Ecto neural progenitor cell (in vitro differentiated cells): ENCODE results near the gene NBAS.
"Not testable (repeated sequence)": the region's sequence is repeated elsewhere in the genome, so short reads cannot be mapped to it uniquely, and the experiment has no call there.

Experiments
- DNase-seq: peaks from one replicate; pipeline ENCODE4 v3.0.0-alpha.2; 2018; ENCODE audit warnings: low spot score

Gene NBAS

DNA sequence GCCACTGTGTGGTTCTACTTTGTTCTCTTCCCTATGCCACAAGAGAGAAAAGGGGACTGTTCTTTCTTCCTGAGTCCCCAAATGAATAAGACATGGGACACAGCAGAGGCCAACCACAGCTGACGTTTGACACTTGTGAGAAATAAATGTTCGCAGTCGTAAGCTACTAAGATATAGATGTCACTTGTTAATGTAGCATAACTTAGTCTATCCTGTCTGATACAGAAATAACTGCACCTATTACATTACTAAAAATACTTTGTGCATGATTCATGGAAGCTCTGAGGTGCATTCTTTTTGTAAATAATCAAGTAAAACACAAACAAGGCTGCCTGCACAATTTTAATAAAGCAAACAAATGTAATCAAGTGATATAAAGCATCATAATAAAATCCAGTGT is 148.8 kb downstream of the NBAS start:
- no peak for DNase-seq

DNA sequence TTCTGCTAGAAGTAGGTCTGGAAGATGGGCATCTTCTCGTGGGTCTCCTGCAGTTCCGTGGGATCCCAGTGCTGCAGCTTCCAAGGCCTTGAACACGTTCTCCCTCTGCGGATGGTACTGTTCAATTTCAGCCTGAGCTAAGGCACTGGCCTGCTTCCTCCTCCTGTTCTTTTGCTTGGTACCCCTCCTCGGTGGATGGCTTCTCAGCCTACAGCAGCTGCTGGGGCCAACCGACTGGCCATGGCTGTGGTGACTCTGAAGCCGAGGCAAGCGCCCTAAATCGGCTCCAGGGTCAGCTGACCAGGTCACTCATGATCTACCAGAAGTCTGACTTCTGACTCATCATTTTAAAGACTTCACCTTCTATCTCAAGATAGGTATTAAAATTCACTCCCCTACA is 150.2 kb downstream of the NBAS start:
- no peak for DNase-seq

DNA sequence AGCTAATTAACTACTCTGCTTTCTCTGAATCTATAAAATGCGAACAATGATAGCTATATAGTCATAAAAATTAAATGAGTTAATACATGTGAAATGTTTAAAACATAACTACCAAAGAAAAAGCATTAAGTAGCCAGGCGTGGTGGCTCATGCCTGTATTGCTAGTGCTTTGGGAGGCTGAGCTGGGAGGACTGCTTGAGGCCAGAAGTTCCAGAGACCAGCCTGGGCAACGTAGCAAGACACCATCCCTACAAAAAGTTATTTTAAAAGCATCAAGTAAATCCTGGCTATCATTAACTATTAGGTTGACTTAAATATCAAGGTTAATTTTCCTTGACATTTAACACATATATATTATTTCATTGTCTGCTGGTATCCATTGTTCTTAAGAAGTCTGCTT is 152.4 kb downstream of the NBAS start:
- no peak for DNase-seq

DNA sequence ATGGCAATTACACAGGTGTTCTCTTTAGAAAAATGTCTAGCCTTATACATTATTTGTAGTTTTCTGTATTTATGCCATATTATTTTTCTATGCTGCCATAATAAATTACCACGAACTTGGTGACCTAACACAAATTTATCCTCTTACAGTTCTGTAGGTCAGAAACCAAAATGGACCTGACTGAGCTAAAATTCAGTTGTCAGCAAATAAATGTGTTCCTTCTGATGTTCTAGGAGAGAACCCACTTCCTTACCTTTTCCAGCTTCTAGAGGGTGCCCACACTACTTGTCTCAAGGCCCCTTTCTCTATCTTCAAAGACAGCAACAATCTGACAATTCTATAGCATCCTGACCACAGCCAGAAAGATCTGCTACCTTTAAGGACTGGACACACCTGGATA is 153.5 kb downstream of the NBAS start:
- DNase-seq: no peak

DNA sequence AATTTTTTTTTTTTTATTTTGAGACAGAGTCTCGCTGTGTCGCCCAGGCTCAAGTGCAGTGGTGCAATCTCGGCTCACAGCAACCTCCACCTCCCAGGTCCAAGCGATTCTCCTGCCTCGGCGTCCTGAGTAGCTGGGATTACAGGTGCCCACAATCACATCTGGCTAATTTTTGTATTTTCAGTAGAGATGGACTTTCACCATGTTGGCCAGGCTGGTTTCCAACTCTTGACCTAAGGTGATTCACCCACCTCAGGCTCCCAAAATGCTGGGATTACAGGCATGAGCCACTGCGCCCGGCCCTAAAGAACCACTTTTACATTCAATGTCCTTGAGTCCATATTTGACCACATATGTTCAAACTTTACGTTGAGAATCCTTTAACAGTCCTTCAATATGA is 156.6 kb downstream of the NBAS start:
- DNase-seq: not testable (repeated sequence)

DNA sequence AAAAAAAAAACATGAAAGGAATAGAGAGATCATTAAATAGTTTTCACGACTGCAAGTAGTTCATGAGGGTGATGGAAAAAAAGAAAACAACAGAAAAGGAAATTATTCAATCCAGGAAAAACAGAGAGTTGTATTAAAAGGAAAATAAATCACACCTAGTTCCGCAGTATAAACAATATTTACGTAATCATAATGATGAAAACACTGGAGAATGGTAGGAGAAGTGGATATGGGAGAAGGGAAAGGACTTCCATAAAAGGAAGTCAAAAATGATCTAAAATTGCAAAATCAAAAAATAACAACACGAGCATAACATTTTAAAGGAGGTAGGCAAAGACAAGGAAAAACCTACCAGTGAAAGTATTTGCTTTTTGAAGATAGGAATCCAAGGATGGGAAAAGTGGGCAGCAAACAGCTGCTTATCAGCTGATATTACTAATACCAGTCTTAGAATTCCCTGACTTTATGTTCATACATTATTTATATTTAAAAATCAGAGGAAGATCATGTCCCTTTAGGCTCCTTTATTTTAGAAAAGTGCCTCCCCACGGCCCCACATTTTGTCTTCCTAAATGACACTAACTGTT is 160.8 kb downstream of the NBAS start:
- no peak for DNase-seq

DNA sequence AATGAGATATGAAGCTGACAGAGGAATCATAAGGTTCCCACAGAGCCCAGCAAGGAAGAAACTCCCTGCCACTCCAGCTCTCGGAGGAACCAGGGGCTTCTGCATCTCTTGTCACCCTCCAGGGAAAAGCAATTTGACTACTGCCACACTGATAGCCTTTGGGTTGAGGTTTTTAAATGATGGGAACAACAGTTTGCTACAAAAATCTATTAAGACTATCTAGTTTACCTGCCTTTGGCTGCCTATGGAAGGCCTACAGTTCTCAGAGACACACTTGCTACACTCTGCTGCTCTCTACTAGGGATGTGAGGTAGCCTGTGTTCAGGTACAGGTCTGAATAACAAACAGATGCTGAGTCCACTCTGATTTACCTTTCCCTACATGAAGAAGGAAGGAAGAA is 161.9 kb downstream of the NBAS start:
- no peak for DNase-seq

DNA sequence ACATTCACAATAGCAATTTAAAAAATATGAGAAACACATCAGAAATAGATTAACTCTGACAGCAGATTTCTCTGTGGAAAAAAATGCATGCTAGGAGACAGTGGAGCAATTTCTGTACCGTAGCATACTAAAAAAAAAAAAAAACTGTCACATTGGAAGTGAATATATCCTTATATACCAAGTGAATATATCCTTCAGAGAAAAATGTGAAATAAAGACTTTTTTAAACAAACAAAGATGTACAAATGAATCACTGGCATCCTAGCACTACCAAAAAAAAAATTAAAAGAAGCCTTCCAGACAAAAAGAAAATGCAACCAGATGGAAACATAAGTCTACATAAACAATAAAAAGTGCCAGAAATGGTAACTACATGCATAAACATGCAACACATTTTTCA is 169.4 kb downstream of the NBAS start:
- no peak for DNase-seq

DNA sequence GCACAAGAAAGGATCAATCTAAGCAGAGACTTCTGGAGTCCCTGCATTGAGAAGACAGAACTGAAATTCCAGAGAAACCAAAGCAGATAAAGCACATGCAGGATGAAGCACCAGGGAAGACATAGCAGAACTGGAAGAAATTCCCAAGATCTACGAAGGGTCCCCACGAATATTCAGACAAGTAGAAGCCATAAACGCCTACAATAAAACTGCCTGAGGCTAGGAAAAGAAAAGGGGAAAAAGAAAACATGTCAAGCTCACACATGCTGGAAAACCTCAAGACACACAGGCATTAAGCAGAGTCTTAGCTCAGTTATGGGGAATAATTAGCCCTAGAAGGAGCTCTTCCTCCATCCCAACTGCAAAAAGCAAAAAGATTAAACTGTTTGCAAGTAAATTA is 171.2 kb downstream of the NBAS start:
- no peak for DNase-seq

DNA sequence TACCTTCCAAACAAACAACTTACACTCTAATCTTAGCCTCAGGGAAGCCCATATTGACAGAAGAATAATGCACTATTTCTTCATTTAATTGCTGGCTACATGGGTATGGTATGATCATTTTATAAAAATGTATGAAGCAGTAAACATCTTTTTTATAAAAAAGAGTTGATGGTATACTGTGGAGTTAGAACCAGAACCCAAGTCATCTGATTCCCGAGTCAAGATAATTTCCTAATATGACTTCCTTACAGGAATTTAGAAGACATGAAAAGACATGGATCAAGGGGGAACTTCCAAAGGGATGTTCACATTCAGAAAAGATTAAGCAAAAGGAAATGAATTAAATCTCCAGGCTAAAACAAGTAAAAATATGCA is 171.8 kb downstream of the NBAS start:
- no peak for DNase-seq

DNA sequence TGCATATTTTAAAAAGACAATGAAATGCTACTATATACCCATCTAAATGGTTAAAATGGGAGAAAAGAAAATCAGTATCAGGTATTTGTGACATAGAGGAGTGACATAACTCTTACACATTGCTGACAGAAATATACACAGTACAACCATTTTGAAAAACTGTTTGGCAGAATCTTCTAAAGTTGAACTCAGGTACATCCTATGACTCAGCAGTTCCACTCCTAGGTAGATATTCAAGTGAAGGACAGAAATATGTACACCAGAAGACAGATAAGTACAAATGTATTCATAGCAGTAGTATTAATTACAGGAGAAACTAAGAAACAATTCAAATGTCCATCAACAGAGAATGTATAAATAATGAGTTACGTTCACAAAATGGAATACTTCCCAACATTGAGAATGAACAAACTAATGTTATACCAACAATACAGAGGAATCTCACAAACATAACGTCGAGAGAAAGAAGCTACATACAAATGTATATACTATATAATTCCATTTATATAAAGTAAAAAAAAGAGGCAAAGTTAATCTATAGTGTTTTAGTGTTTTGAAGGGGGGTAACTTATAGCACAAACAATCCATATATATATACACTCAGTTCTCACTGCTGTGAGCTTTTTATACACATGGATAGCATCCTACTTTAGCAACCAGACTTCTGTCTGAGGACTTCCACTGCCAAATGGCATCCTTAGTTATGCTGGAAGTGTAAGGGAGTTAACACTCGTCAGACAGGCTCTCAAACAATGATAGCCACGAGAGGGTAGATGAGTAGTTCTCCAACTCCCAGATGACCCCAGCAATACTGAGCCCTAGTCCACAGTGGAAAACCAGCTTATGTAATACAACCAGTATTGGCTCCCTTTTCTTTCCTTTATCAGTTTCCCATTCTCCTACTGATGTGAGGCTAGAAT is 172.5 kb downstream of the NBAS start:
- DNase-seq: no peak

DNA sequence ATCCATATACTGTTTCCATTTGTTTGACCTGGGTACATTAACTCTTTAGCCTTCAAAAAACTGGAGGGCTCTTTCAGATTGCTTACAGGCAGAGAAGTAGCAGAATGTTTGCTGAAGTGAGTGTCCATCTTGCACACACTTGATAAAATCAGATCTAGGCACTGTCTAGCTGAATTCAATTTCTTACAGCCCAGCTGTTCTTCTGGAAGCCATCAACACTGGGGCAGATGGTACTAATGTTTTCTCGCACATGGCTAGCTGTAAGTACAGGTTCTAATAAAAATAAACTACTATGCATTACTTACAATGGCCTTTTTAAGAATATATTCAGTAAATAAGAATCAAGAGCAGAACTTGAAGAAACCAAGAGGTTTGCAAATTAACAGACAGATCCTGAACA is 175.9 kb downstream of the NBAS start:
- no peak for DNase-seq

DNA sequence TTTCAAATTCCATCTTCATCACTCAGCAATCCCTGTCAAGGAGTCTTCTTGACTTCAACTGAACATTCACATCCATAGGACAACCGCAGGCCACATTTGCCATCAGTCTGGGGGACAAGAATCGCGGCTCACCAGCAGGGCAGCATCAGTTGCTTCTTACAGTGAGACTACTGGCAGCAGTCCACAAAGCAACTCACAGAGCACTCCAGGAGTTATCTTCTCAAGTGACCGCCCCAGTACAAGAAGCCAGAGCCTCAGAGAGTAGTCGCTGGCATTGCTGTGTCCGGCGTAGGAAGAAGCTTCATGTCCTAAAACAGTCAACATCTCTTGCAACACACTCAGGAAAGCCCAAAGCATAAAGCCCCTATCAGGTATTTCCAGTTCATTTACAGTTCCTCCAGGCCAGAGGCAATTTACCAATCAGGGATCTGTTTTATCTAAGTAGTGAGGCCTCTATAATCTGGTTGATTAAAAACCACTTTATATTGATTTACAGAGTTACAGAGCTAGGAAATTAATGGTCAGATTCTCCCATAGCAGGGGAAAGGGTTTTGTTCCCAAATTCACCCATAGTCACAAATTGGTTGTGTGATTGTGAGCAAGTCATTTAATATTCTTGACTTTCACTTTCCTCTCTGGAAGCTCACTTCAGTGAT is 177.3 kb downstream of the NBAS start:
- DNase-seq: no peak

DNA sequence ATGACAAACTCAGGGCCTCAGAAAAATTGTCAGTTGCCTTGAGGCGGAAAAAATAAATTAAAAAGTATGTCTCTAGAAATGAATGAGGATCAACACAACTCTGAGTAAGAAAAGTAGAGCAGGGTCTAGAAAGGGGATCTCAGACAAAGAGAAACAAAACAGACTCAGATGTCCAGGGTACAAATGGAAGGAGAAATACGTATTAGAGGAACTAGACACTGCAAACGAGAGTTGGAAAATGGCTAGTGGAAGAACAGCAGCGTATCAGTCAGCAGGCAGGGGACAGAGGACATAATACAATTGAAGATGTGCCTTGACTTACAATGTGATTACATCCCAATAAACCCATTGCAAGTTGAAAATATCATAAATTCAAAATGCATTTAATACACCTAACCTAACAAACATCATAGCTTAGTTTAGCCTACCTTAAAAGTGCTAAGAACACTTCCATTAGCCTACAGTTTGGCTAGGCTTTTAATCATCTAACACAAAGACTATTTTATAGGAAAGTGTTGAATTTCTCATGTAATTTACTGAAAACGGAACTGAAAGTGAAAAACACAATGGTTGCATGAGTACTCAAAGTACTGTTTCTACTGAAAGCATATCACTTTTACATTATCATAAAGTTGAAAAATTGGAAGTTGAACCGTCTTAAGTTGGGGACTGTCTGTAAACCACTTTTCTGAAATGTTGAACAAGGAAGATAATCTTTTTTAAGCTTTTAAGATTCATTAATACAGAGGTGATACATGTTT is 182.8 kb downstream of the NBAS start:
- no peak for DNase-seq

DNA sequence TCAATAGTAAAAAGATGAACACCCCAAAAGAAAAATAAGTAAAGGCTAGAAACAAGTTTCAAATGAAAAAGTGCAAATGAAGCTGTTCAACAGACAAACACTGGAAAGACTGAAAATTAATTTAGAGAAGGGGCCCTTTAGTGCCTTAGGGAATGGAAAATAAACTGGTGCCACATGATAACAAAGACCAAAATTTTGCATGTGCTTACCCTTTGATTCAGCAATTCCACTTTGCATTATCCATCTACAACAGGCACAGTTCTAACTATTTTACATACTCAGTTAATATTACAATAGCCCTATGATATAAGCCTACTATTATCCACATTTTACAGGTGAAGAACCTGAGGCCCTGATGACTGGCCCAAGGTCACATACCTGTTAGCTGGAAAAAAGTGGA is 183.9 kb downstream of the NBAS start:
- no peak for DNase-seq

DNA sequence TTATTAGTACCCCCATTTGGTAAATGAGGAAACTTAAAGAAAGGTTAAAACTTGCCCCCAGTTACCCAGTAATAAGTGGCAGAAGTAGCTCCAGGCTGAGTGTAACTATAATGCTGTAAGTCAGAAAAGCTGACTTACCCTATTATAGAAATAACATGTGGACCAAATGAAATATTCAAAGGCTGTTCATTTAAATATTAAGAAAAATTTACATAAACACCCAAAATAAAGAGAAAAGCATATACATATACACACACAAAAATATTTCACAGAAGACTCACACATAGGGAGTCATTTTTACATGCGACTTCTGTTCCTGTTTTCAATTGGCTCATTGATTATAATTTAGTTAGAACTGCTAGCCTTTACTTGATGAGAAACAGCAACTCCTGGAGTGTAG is 189.1 kb downstream of the NBAS start:
- DNase-seq: no peak

DNA sequence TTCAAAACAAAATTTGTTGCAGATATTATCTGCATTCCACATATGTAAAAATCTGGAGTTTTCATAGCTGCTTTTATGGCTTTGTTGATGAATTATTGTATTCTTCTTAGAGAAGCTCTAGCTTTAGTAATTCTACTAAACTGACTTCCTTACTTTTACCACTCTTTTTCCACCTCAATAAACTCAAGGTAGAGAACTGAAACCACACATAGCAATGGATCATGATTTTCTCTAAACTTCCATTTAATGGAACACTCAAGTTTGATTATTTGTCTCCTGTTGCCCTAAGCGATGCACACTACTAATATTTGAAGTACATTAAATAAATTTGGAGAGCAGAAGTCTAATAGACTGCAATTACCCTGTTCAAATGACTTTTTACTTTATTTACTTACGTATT is 192.0 kb downstream of the NBAS start:
- no peak for DNase-seq

DNA sequence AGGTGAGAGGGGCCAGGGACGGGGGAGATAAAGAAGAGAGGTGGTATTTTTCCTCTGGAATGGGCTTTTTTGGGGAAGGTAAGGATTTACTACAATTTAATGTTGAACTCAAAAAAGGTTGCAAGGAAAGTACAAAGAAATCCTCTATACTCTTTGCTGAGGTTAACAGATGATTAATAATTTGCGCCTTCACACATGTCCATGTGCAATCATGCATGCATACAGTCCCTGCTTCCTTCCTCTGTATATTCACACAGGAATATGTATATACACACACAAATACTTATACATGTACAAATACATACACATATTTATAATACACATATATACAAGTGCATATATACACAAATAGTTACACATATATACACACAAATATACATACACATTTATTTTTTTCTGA is 193.4 kb downstream of the NBAS start:
- no peak for DNase-seq

DNA sequence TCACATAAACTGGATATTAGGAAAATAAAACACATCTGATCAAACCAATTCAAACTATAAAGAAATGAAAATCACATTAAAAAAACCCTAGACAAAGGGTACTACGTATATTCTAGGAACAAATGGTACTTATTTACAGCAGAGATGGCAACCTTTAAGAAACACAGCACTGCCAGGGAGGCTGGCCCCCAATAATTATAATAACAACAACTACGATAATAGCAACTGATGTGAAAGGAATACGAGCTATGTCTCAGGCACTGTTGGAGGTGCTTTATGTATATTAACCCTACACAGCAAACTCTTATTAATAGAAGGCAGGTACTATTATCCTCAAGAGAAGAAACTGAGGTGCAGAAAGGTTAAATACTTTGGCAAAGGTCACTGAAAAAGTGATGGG is 193.9 kb downstream of the NBAS start:
- DNase-seq: no peak

DNA sequence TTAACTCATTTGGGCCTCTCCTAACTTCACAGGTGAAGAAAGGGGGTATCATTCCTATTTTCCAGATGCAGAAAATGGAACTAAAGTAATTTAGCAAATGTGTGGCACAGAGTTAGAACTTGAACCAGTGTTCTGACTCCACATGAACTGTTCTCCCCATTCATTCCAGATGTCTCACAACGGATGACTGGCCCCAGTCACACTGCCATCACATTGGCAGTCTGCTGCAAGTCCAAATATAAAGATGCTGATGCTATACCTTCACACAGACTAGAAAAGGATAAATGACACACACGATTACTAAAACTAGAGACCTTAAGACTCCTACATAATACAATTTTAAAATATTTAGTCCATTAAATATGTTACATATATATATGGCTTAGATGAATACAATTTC is 195.7 kb downstream of the NBAS start:
- no peak for DNase-seq

DNA sequence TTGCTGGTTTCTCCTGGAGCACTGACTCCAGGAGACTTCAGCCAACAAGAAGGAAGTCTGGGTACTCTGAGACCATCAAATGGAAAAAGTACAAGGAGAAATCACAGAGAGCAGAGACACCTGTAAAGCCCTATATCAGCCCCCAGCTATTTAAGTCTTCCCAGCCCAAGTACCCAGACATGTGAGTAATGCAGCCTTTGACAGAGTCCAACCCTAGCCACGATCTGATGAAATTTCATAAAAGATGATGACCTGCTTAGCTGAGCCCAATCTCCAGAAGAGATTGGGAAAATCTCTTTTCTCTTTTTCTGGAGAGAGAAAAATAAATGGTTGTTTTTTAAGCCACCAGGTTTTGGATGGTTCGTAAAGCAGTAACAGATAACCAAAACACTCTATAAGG is 196.6 kb downstream of the NBAS start:
- no peak for DNase-seq

DNA sequence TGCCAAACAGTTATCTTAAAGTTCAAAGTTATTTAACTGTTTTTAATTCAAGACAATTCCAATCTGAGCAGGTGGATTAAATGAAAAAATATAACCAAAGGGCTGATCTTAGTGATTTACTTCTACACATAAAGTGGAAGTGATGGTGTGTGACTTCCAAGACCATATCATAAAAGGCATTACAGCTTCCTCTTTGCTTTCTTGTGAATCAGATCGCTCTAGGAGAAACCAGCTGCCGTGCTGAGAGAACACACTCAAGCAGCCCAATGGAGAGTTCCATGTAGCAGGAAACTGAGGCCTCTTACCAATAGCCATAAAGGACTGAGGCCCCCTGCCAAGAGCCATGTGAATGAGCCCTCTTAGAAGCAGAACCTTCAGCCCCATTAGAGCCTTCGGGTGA is 197.4 kb downstream of the NBAS start:
- no peak for DNase-seq

DNA sequence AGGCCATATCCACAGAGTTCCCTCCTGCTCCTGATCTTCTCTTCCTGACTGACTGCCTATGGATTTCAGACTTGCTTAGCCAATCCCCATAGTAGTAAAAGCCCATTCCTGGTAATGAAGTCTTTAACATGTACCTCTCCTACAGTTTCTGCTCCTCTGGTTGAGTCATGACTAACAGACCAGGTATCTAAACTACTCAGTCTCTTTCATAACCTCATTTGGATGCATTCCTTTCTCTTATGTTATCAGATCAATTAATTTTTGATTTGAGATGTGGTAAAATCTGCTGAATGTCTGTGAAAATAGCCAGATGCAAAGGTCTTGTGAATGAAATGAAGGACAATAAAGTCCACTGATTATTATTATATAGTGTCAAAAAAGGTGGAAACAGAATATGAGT is 198.0 kb downstream of the NBAS start:
- no peak for DNase-seq
